ENCODE results near the gene CA10.

DNA sequence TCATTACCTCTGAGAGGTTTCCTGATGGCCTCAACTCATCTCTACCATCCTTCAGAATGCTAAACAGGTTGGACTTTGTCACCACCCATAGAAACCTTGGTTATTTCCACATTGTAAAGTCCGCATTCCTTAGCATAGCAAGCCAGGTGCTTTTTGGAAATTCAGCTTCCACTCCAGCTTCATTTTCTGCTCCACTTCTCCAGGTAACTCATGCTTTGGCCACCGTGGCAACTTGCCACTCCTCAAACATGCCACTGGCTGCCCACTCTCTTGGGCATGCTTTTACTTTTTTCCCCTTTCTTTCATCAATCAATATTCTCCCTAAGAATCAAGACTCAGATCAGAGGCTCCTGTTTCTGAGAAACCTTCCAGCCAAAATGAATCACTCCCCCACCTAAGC is 203.3 kb downstream of the CA10 start:
- TF ChIP-seq EZH2 (IDR thresholded peaks at IDR 0.05; ENCODE audit: borderline replicate concordance, low read length) = no peak
- no peak for TF ChIP-seq CTCF (IDR thresholded peaks at IDR 0.05; ENCODE audit: low read length)
